GM19025 (cell line): ENCODE data around the gene PSMB7.

Experiments
- ATAC-seq: cut with Tn5 transposase; IDR thresholded peaks from one replicate; pipeline ENCODE4 v1.9.1; 2021; ENCODE audit warnings: mild to moderate bottlenecking, low read depth, moderate library complexity; ENCODE audit not compliant: unreplicated experiment

The PSMB7 gene

DNA sequence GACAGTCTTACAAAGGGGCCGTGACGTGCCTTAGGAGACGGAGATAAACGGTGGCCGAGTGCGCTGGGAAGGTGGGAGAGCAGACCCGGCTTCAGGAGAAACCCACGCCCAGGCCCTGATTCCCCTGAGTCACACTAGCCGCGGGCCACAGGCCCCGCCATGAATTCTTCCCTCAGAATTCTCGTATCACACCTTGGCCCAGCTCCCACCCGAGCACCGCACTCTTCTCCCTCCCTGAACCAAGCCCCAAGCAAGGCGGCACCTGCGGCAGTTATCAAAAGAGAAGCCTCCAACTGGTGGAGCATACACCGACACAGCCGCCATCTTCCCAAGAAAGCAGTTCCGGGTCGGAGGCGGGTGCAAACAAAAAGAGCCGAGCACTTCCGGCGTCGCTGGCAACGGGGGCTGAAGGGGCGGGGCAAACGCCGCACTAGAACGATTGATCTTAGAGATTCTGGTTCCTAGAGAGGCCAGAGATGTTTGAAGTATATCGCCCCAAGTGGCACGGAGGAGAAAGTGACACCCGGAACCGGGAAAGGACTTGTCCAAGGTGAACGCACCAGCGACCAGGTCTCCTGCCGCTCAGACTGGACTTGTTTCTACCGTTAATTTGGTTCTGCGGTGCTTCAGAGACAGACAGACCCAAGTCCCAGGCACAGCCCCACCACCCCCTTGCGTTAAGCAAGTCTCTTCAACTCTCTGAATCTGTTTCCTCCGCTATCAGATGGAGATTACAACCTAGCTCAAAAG is at the start of gene PSMB7:
Gene PSMB7, minus strand, starts transcription at position 341 of the 750 bp plus-strand sequence. Its CDS starts 17 bp downstream, at position 324.
- ATAC-seq, result peak; percentile 92

DNA sequence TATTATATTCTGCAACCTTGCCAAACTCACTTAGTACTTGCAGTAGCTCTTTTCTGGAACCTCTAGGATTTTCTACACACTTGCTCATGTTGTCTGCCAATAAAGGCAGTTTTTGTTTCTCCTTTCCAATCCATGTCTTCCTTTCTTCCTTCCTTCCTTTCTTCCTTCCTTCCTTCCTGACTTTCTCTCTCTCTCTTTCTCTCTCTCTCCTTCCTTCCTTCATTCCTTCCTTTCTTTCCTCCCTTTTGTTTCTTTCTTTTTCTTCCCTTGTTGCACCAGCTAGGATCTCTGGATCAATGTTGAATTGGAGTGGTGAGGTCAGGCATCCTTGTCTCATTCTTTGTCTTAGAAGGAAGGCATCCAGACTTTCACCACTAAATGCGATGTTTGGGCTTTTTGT is 47.5 kb upstream of the PSMB7 start:
- no peak for ATAC-seq

DNA sequence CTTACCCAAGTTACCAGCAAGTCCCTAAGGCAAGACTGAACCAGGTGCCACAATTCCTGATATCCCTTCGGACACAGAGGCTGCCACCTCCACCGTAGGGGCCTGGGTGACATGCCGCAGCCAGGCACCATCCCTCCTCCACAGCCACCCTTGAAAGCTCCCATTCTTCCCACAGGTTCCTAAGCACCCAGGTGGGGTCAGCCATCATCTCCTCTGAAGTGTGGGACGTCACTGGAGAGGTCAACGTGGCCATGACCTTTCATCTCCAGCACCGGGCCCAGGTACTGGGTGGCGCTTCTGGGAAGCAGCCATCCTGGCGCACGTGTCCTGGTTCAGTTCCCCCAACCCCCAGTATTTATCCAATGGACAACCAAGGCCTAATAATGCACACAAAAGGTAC is 43.2 kb upstream of the PSMB7 start:
- no peak for ATAC-seq

DNA sequence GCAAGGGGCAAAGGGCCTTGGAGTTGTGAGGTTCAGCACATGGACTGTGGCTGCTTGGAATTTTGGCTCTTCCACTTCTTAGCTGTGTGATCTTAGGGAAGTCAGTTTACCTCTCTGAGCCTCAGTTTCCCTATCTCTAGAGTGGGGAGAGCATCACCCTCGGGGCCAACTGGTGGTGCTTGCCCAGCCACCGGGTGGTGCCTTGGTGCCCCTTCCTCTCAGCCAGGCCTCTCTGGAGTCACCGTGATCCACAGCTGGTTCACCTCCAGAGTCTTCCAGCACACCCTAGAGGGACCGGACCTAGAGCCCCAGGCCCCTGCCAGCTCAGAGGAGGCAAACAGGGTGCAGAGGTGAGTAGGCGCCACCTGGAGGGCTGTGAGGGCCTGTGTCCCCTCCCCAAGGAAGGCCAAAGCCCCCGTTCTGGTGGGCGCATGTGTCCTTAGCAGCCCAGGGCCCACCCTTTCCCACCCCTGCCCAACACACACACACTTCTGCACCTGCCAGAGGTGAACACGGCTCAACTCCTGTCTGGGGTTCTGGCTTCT is 42.7 kb upstream of the PSMB7 start:
- ATAC-seq, result no peak

DNA sequence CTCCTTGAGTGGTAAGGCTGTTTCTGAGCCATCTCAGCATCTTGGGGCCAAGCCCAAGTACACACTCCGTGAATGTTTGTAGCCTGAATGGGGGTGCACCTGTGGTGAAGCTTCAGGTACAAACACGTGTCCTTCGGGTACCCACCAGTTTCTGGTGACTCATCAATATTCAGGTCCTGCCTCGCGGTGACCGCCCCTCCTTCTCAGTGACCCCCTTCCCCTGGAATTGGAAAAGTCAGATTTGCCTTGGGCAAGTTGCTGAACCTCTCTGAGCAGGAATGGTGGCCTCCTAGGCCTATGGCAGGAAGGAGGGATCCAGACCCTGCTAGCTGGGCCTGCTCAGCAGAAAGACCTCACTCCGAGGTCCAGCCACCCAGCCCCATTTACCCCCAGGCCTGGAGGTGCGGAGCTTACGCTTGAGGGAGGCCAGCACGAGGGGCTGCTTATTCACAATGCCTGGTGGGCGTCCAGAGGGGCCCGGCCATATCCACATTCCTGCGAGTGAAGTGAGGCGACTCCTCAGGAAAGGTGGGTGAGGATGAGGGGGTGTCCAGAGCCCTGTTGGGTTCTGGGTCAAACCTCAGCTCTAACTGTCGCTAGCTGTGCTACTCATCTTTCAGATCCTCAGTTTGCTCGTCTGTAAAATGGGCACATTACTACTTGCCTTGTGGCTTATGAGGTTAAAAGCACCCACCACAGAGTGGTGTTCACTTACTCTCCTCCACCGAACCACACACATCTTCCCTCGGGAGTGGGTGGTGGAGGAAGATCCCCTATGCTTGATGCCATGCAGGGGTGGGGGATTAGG is 42.0 kb upstream of the PSMB7 start:
- ATAC-seq, result no peak

DNA sequence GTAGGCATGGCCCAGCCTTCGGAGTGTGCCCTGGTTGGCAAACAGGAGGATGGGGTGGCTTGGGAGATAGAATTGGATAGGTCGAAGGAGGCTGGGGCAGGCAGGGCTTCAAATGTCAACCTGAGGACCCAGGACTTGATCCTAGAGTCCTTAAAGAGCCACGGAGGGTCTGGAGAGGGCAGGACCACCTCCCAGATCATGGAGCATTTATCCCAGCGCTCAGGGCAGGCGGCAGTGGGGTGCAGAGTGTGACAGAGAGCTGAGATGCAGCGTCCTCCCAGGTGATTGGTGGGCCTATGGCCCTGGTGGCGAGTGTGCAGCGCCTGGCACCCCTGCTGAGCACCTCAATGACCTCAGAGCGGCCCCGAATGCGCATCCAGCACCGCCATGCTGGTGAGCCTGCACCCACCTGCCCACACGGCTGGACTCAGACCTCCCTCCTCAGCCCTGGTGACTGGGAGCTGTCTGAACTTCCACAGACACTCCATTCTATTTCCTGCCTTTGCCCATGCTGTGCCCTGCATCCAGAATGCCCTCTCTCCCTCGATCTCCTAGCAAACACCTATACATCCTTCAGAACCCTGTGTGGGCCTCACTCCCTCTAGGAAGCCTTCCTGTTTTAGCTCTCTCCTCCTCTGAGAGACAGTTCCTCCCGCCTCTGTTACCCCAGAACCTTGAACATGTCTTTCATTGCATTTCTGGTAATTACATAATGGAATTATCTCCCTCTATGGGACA is 41.3 kb upstream of the PSMB7 start:
- no peak for ATAC-seq

DNA sequence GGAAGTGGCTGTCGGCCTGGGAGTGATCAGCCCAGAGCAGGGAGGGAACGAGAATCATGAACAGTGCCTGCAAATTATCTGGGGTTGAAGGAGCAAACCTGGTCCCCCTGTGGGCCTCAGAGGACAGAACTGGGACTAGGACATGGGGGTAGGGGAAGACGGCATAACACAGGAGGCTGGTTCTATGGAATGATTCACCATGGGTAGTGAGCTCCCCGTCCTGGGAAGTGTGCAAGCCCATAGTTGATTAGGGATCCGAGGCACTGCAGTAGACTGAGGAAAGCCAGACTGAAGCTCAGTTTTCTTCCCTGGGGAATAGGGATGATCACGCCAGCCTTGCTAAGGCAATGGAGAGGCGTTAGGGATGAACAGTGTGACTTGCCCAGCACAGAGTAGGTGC is 40.6 kb upstream of the PSMB7 start:
- no peak for ATAC-seq

DNA sequence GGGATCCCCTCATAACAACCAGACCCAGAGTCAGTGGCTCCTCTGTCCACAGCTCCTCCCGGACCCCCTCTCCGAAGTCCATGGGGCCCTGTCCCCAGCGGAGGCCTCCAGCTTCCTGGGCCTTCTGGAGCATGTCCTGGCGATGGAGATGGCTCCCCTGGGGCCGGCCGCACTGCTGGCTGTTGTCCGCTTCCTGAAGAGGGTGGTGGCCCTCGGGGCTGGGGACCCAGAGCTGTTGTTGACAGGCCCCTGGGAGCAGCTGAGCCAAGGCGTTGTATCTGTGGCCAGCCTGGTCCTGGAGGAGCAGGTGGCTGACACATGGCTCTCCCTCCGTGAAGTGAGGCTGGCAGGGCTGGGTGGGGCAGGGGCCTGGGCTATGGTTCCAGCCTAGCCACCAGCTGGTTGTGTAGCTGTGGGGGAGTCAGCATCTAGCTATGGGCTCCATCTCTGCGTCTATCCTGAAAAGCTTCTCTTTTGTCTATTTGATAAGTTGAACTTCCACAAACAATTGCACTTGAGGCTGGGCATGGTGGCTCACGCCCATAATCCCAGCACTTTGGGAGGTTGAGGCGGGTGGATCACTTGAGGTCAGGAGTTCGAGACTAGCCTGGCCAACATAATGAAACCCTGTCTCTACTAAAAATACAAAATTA is 39.7 kb upstream of the PSMB7 start:
- no peak for ATAC-seq

DNA sequence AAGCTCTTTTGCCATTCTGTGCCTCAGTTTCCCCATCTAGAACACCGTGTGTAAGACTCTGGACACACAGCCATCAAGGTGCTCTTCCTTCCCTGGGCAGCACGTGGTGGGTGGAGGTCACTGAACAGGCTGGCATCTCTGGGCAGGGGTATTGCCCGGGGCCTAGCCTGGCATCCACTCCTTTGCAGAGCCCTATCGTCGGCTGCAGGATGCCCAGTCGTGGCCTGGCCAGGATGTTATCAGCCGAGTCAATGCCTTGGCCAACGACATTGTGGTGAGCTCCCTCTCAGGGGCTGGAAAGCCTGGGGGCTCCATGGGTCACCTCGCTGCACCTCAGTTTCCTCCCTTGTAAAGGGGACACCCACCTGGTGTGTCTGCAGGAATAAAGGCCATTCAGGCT is 39.1 kb upstream of the PSMB7 start:
- ATAC-seq, result no peak

DNA sequence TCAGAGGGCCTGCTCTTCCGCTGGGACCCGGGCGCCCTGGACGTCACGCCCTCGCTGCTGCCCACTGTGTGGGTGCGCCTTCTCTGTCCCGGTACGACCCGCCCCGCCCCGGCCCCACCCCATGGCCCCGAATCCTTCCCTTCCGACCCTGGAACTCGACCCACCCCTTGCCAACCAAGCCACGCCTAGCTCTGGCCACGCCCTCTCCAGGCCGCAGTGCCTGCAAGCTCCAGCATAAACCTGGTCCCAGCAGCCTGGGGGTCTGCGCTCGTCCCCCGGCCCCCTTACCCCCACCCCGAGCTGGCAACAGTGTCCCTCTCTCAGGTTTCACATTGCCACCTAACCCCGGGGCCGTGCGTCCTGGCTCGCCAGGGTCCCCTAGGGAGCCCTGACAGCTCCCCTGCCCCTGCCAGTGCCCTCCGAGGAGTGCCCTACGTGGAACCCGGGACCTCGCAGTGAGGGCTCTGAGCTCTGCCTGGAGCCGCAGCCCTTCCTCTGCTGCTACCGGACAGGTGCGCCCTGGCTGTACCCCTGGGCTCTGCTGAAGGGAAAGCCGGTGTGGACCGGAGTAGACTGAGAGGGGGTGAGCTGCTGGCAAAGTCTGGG is 38.4 kb upstream of the PSMB7 start:
- no peak for ATAC-seq

DNA sequence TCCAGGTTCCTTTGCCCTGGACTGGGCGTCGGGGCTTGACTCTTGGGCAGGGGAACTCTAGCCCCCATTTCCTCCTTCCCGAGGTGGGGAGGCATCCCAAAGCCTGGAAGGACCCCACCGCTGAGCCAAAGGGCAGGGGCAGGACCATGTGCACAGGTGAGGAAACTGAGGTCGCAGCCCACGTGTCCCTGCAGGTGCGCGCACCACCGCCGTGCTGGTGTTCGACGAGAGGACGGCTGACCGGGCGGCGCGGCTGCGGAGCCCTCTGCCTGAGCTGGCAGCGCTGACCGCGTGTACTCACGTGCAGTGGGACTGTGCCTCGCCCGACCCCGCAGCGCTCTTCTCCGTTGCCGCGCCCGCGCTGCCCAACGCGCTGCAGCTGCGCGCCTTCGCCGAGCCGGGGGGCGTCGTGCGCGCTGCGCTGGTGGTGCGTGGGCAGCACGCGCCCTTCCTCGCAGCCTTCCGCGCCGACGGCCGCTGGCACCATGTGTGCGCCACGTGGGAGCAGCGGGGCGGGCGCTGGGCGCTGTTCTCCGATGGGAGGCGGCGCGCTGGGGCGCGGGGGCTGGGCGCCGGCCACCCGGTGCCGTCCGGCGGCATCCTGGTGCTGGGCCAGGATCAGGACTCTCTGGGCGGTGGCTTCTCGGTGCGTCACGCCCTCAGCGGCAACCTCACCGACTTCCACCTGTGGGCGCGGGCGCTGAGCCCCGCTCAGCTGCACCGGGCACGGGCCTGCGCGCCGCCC is 37.8 kb upstream of the PSMB7 start:
- ATAC-seq, result no peak

DNA sequence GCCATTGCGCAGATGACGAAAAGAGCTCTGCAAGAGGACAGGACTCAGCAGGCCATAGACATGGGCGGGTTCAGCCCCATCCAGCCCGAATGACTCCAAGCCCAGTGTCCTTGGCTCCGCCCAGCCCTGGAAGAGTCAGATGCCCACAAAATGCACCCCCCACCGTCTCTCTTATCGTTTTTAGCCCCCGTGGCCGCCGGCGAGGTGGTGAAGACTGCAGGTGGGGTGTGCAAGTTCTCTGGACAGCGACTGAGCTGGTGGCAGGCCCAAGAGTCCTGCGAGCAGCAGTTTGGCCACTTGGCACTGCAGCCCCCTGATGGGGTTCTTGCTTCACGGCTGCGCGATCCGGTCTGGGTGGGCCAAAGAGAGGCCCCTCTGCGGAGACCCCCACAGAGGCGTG is 37.1 kb upstream of the PSMB7 start:
- ATAC-seq, result no peak

DNA sequence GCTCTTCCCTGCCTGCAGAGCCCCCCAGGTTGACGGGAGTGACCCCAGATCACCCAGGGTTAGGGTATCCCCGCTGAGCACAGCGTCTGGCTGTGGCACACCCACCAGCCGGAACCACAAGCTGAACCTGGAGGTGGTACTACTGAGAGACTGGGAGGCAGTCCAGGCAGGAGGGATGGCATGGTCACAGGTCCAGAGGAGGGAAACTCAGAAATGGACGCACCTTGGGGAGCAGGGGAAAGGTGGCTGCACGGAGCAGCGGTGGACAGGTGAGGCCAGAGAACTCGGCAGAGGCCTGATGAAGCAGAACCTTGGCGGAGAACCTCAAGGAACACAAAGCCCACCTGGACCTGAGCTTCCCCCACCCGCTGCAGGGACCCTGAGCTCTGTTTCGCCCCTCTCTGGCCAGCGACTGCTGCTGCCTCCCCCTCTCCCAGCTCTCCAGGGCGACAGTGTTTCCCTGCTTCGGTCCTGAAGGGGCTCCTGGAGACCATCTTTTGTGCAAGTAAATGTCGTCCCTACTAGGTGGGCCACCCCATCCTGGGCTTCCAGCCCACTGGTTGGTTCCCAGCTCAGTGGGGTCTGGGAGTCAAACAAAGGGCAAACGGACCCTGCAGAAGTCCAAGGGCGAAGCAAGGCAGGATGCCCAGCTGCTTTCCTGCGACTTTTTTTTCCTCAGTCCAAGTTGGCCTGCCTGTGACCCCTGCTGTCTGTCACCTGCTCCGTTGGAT is 35.9 kb upstream of the PSMB7 start:
- ATAC-seq, result no peak

DNA sequence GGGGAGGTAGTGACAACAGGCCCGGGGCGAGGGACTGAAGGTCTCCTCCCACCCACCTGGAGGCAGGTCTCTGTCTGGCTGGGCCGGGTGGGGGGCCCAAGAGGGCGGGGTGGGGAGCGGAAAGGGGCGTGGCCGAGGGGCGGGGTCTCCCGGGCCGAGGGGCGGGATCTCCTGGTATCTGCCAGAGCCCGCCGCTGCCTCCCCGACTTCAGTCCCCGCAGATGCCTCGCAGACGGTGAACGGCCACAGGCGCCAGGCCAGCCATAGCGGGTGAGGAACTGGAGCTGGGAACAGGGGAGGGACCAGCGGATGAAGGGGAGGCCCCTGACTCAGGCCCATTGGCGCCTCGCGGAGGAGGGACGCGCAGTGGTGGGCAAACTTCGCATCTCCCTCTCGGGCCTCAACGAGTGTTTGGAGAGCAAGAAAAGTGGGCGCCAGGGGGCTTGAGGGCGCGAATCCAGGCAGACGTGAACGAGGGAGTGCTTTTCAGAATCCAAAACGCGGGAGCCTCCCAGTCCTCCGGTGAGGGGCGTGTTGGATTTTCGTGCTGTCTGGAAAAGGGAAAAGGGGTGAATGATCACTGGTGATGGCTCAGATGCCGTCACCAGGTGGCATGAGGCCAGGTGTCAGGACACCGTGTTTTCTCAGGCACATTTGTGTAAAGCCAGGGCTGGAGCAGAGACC is 35.1 kb upstream of the PSMB7 start, which contains the start of gene ADGRD2:
Gene ADGRD2, plus strand, starts transcription at position 211 of the 684 bp plus-strand sequence. CDS start 1,216 bp downstream, outside the sequence.
- ATAC-seq, result no peak

DNA sequence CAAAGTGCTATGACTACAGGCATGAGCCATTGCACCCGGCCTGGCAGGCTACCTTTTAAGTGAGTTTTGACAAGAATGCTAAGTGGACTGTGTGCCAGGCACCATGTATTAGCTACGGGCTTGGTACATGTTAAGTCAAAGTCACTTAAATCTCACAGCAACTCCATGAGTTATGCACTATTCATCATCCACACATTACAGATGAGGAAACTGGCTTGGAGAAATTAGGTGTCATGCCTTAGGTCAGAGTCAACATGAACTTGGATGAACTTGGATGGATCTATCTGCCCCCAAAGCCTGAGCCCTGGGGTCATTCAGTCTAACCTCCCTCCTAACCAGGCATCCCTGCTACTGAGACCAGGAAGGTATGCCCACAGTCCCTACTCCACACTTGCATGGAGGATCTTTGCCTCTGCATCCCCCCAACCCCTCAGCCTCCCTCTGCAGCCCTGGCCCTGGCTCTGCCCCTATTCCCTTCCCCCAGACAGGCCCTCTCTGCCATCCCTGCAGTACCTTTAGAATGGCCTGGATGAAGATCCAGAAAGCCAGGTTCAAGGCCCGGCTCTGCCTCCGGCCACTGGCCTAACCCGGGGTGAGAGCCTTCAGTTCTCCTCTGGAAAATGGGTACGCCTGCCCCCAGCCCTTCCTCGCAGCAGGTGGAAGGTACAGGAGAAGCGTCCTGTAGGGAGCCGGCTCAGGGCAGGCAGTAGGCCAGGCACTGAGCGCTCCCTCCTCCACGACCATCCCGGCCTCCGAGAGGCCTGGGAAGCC is 34.3 kb upstream of the PSMB7 start:
- ATAC-seq, result no peak

DNA sequence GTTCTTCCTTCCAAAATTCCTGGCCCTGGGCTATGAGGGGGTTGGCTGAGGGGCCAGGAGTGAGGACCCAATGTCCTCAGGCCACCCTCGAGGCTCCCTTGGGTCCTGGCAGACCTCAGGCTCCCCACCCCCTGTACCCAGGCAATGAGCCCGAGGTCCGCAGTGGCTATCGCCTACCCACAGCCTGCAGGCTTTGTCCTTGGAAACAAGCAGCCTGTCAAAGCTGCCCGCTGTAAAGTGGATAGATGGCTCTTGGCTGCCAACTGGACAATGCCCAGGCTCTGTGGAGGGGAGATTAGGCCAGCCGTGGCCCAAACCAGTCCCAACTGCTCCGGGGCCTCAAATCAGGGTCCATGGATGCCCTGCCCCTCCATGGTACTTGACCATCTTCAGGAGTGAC is 32.8 kb upstream of the PSMB7 start:
- no peak for ATAC-seq

DNA sequence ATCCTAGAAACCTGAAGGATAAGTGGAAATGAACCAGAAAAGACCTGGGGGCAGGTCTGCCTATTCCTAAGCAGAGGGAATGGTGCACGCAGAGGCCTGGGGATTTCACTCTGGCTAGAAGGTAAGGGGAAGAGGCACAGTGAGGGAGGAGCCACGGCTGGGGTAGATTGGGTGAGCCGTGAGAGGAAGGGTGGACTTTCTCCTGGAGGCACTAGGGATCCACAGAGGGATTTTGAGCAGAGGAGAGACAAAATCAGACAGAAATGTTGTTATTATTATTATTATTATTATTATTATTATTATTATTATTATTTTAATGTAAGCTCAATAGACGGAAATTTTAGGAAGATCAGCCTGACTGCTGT is 32.0 kb upstream of the PSMB7 start:
- ATAC-seq, result no peak
